Fibroblast of villous mesenchyme (primary cell): Measurements from ENCODE around the gene CARD14. TPM values are rescaled to one million over a fixed set of nuclear protein-coding genes. Genes with fewer than 3 reads are reported as not detected.
A peak's percentile ranks its signal among the peaks of the same experiment; 100 is the strongest.

ENCODE experiments used
- DNase-seq: peaks from one replicate; pipeline ENCODE4 v3.0.0-alpha.2; 2010; ENCODE audit warnings: low read depth
- H3K4me3 ChIP-seq: 2 replicates; pipeline ENCODE4 v1.5.1; 2011; ENCODE audit warnings: low read depth, mild to moderate bottlenecking, low read length
- CTCF ChIP-seq: IDR thresholded peaks from 2 replicates; pipeline ENCODE4 v1.5.1; 2012; ENCODE audit warnings: low read depth, mild to moderate bottlenecking, low read length; ENCODE audit not compliant: insufficient read depth
- total RNA-seq: library from RNA; depleted of rRNA; stranded (reverse); fragments of >200 nt; gene quantifications from 2 replicates; pipeline ENCODE4 v1.2.3, GENCODE V29; 2012

CARD14 gene
- total RNA-seq: under 0.01 TPM in 1 of 2 replicates, not detected in the other

GRCh38 chr17:80169784-80170500 lies at the start of gene CARD14:
Gene CARD14 (plus strand): TSS chr17:80170030. CDS start chr17:80181439, 11,409 bp downstream.
- no peak within 1 kb of the TSS for H3K4me3 ChIP-seq
- no peak for TF ChIP-seq CTCF
- no peak for DNase-seq

- TF ChIP-seq CTCF: no peak
- no peak overlapping the region for H3K4me3 ChIP-seq
- no peak for DNase-seq
These were observed 47.7 kb upstream of the CARD14 start for GRCh38 chr17:80122026-80122575.

DNA sequence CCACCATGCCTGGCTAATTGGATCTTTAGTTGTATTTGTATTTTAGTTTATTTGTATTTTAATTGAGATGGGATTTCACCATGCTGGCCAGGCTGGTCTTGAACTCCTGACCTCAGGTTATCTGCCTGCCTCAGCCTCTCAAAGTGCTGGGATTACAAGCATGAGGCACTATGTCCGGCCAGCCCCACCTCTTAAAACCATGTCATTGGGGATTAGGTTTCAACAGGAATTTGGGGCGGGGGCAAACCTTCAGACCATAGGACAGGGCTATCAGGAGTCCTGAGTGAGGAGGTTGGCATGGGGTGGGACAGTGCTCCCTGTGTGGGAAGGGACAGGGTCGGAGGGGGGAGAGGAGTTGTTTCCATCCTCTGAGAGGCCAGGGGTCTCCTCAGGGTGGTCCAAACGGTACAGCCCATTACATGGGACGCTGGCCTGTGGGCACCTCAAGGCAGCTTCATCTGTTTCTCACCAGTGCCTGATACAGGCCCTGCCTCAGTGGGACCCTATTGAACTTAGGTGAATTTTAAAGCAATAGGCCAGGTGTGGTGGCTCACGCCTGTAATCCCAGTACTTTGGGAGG lies 46.8 kb upstream of the CARD14 start:
- no peak for TF ChIP-seq CTCF
- no peak overlapping the region for H3K4me3 ChIP-seq
- DNase-seq: no peak

GRCh38 chr17:80123791-80124190 lies 46.0 kb upstream of the CARD14 start:
- H3K4me3 ChIP-seq: no peak overlapping the region
- TF ChIP-seq CTCF: no peak
- no peak for DNase-seq

DNA sequence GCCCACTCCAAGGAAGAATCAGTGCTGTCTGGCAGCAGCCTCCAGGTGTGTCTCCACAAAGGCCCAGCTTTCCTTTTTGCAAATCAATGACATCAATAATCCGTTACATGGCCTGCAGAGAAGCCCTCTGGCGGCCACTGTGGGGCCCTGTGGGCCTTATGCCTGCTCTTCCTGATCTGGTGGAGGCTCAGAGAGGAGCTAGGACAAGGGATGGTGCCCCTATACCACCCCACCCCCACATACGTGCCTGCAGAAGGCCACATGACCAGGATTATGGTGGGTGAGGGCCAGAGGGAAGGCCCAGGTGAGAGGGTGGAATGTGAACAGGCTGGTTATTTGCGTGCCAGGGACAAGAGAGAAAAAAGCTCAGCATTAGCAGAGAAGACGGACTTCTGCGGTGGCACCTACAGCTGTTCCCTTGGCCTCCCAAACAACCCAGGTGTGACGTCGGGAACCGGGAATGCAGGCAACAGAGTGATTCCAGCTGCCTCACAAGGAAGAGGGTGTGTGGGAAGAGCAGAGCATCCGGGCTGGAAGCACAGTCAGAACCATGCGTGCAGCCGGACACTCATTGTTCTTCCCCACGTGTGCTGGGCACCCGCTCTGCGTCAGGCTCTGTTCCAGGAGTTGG lies 45.4 kb upstream of the CARD14 start:
- peak; percentile 56 for TF ChIP-seq CTCF
- DNase-seq: no peak
- no peak overlapping the region for H3K4me3 ChIP-seq

- DNase-seq: peak; percentile 49
- no peak overlapping the region for H3K4me3 ChIP-seq
- TF ChIP-seq CTCF: no peak
These were observed 44.0 kb upstream of the CARD14 start for GRCh38 chr17:80125656-80126448.
